RWPE2 (cell line): ENCODE results near the gene ARMC9.

ENCODE experiments used
- ATAC-seq: fragments of 200-7000 bp; cut with Tn5 transposase; 3 replicates; pipeline ENCODE4 v1.9.1; 2021; ENCODE audit warnings: low read depth
- DNase-seq: peaks from one replicate; pipeline ENCODE4 v3.0.0-alpha.2; 2020; ENCODE audit warnings: low spot score
- H3K27ac ChIP-seq: fragments of 450-650 bp; 2 replicates; pipeline ENCODE4 v1.5.1; 2017; ENCODE audit warnings: mild to moderate bottlenecking; ENCODE audit not compliant: poor library complexity, severe bottlenecking
- H3K27me3 ChIP-seq: fragments of 250-450 bp; sonication (Bioruptor Pico); 2 replicates; pipeline ENCODE4 v1.5.1; 2021; ENCODE audit warnings: mild to moderate bottlenecking, moderate library complexity; ENCODE audit not compliant: insufficient read depth, poor library complexity, severe bottlenecking
- H3K36me3 ChIP-seq: fragments of 250-450 bp; sonication (Bioruptor Pico); 2 replicates; pipeline ENCODE4 v1.5.1; 2020; ENCODE audit warnings: low read depth, mild to moderate bottlenecking, moderate library complexity
- H3K4me1 ChIP-seq: fragments of 250-450 bp; sonication (Bioruptor Pico); 2 replicates; pipeline ENCODE4 v1.5.1; 2021; ENCODE audit warnings: mild to moderate bottlenecking, moderate library complexity; ENCODE audit not compliant: insufficient read depth, poor library complexity, severe bottlenecking
- H3K4me3 ChIP-seq: fragments of 250-450 bp; sonication (Bioruptor Pico); 2 replicates; pipeline ENCODE4 v1.5.1; 2021; ENCODE audit warnings: mild to moderate bottlenecking, moderate library complexity; ENCODE audit not compliant: severe bottlenecking
- H3K9me3 ChIP-seq: fragments of 250-450 bp; sonication (Bioruptor Pico); 2 replicates; pipeline ENCODE4 v1.5.1; 2021; ENCODE audit warnings: mild to moderate bottlenecking, moderate library complexity; ENCODE audit not compliant: severe bottlenecking
- CTCF ChIP-seq: fragments of 450-650 bp; IDR thresholded peaks from one replicate; pipeline ENCODE4 v1.5.1; 2017; ENCODE audit warnings: mild to moderate bottlenecking, moderate library complexity; ENCODE audit not compliant: poor library complexity, severe bottlenecking

The ARMC9 gene

GRCh38 chr2:231315896-231316295 is 117.5 kb downstream of the ARMC9 start:
- no peaks in the 10 kb centered on the region for H3K4me1 ChIP-seq
- no peak for TF ChIP-seq CTCF
- H3K27ac ChIP-seq = no peak overlapping the region
- ATAC-seq = no peak
- no peaks in the 10 kb centered on the region for H3K9me3 ChIP-seq
- no peak overlapping the region for H3K4me3 ChIP-seq
- no peaks in the 10 kb centered on the region for H3K36me3 ChIP-seq
- no peak for DNase-seq
- H3K27me3 ChIP-seq = no peaks in the 10 kb centered on the region

DNA sequence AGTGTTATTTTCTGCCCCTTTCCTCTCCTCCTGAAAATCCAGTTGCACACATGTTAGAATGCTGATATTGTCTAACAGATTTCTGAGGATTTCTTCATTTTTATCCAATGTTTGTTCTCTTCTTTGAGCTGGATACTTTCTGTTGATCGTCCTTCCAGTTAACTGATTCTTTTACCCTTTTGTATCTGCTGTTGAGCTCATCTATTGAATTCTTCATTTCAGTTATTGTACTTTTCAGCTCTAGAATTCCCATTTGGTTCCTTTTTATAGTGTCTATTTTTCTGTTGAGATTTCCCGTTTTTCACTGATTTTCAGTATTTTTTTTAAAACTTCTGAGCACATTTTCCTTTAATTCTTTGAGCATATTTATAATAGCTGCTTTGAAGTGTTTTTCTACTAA is 119.1 kb downstream of the ARMC9 start:
- no peaks in the 10 kb centered on the region for H3K4me1 ChIP-seq
- DNase-seq (no peak), ATAC-seq (no peak)
- H3K27me3 ChIP-seq = no peaks in the 10 kb centered on the region
- no peak overlapping the region for H3K4me3 ChIP-seq
- no peaks in the 10 kb centered on the region for H3K36me3 ChIP-seq
- H3K27ac ChIP-seq = no peak overlapping the region
- TF ChIP-seq CTCF = no peak
- no peaks in the 10 kb centered on the region for H3K9me3 ChIP-seq

DNA sequence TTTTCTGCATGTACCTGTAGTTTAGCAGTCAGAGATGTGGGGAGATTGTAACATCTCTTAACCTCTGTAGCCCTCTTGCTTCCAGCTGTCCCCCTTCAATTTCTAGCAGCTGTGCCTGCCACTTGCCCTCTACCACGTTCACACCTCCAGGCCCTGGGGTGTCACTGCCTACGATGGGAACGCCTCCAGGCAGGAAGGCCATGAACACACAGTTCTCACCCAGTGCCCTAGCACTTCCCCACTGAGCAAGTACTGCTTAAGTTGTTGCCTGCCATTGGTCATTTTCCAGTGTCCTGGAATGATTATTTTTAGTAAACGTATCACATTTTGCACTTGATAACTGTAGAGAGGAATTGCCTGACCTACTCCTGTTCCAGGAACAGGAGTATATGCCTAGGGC is 120.0 kb downstream of the ARMC9 start:
- Histone ChIP-seq H3K27me3 (no peaks in the 10 kb centered on the region), H3K9me3 (no peaks in the 10 kb centered on the region), H3K4me3 (no peak overlapping the region), H3K27ac (no peak overlapping the region), H3K4me1 (no peaks in the 10 kb centered on the region), H3K36me3 (no peaks in the 10 kb centered on the region)
- ATAC-seq (no peak), DNase-seq (no peak)
- TF ChIP-seq CTCF = no peak

- no peak for TF ChIP-seq CTCF
- H3K4me3 ChIP-seq = no peak overlapping the region
- no peaks in the 10 kb centered on the region for H3K4me1 ChIP-seq
- H3K27ac ChIP-seq = no peak overlapping the region
- DNase-seq = no peak
- no peaks in the 10 kb centered on the region for H3K27me3 ChIP-seq
- H3K9me3 ChIP-seq = no peaks in the 10 kb centered on the region
- no peaks in the 10 kb centered on the region for H3K36me3 ChIP-seq
- no peak for ATAC-seq
Measured at GRCh38 chr2:231318954-231319353, 120.5 kb downstream of the ARMC9 start.

GRCh38 chr2:231319867-231320266 is 121.4 kb downstream of the ARMC9 start:
- ATAC-seq (no peak), DNase-seq (no peak)
- H3K36me3 ChIP-seq = no peaks in the 10 kb centered on the region
- H3K9me3 ChIP-seq = no peaks in the 10 kb centered on the region
- no peak overlapping the region for H3K27ac ChIP-seq
- H3K4me1 ChIP-seq = no peaks in the 10 kb centered on the region
- H3K27me3 ChIP-seq = no peaks in the 10 kb centered on the region
- TF ChIP-seq CTCF = no peak
- H3K4me3 ChIP-seq = no peak overlapping the region
